ENCODE data around the gene UQCRC1.

The UQCRC1 gene

GRCh38 chr3:48652923-48653715 is 43.7 kb upstream of the UQCRC1 start:
- Histone ChIP-seq H2BK120ac (ENCODE audit: low read depth, low read length) (no peak overlapping the region), H4K8ac (ENCODE audit: low read depth, low read length) (no peak overlapping the region), H3K23ac (ENCODE audit: low read length) (no peak overlapping the region), H3K18ac (ENCODE audit: low read length) (no peak overlapping the region), H3K27me3 (ENCODE audit: insufficient read depth, low read length, poor library complexity) (no peaks in the 10 kb centered on the region), H2BK5ac (ENCODE audit: low read length) (no peak overlapping the region), H2AK5ac (ENCODE audit: low read length) (no peak overlapping the region), H3K9ac (ENCODE audit: low read length) (no peak overlapping the region), H3K79me1 (ENCODE audit: low read length) (no peaks in the 10 kb centered on the region), H3K36me3 (ENCODE audit: control insufficient read depth, insufficient read depth, low read length) (no peaks in the 10 kb centered on the region), H4K5ac (ENCODE audit: low read length) (no peak overlapping the region), H3K4me3 (ENCODE audit: low read length) (no peak overlapping the region), H3K4me2 (ENCODE audit: low read length) (no peak overlapping the region), H3K27ac (ENCODE audit: low read depth, low read length) (no peak overlapping the region), H3K79me2 (ENCODE audit: control insufficient read depth, insufficient read depth, low read length) (no peaks in the 10 kb centered on the region), H3K56ac (ENCODE audit: low read length) (no peak overlapping the region), H3K4ac (ENCODE audit: low read depth, low read length) (no peak overlapping the region), H3K4me1 (ENCODE audit: control insufficient read depth, low read depth, low read length) (peaks cover 6% of the 10 kb centered on the region), H2BK15ac (replicated peaks; ENCODE audit: low read depth) (no peak overlapping the region)
- DNase-seq, result no peak
- no CpG with 5 or more reads among the region's 15 CpGs for WGBS (ENCODE audit: extremely low coverage, insufficient coverage, low lambda C conversion rate)

- Histone ChIP-seq H3K27me3 (ENCODE audit: insufficient read depth, low read length, poor library complexity) (no peaks in the 10 kb centered on the region), H3K4me2 (ENCODE audit: low read length) (no peak overlapping the region), H2BK120ac (ENCODE audit: low read depth, low read length) (no peak overlapping the region), H3K18ac (ENCODE audit: low read length) (no peak overlapping the region), H3K79me1 (ENCODE audit: low read length) (no peaks in the 10 kb centered on the region), H2AK5ac (ENCODE audit: low read length) (no peak overlapping the region), H2BK15ac (replicated peaks; ENCODE audit: low read depth) (no peak overlapping the region), H3K79me2 (ENCODE audit: control insufficient read depth, insufficient read depth, low read length) (no peaks in the 10 kb centered on the region), H3K9ac (ENCODE audit: low read length) (no peak overlapping the region), H3K56ac (ENCODE audit: low read length) (no peak overlapping the region), H3K4ac (ENCODE audit: low read depth, low read length) (no peak overlapping the region), H4K5ac (ENCODE audit: low read length) (no peak overlapping the region), H2BK5ac (ENCODE audit: low read length) (no peak overlapping the region), H3K4me3 (ENCODE audit: low read length) (no peak overlapping the region), H3K36me3 (ENCODE audit: control insufficient read depth, insufficient read depth, low read length) (no peaks in the 10 kb centered on the region), H4K8ac (ENCODE audit: low read depth, low read length) (no peak overlapping the region), H3K23ac (ENCODE audit: low read length) (no peak overlapping the region), H3K4me1 (ENCODE audit: control insufficient read depth, low read depth, low read length) (peaks cover 6% of the 10 kb centered on the region), H3K27ac (ENCODE audit: low read depth, low read length) (no peak overlapping the region)
- no CpG with 5 or more reads among the region's 11 CpGs for whole genome bisulfite sequencing (ENCODE audit: extremely low coverage, insufficient coverage, low lambda C conversion rate)
- DNase-seq, result no peak
Observed at GRCh38 chr3:48651771-48652170, 42.3 kb upstream of the UQCRC1 start.

- H3K36me3 ChIP-seq (ENCODE audit: control insufficient read depth, insufficient read depth, low read length), result no peaks in the 10 kb centered on the region
- H3K4ac ChIP-seq (ENCODE audit: low read depth, low read length), result no peak overlapping the region
- no peak for DNase-seq
Observed at GRCh38 chr3:48650723-48651122, 41.3 kb upstream of the UQCRC1 start.

GRCh38 chr3:48648188-48648850 is 38.9 kb upstream of the UQCRC1 start:
- Histone ChIP-seq H3K4me3 (ENCODE audit: low read length) (no peak overlapping the region), H3K4ac (ENCODE audit: low read depth, low read length) (no peak overlapping the region), H3K79me2 (ENCODE audit: control insufficient read depth, insufficient read depth, low read length) (no peaks in the 10 kb centered on the region), H3K18ac (ENCODE audit: low read length) (no peak overlapping the region), H3K4me1 (ENCODE audit: control insufficient read depth, low read depth, low read length) (no peaks in the 10 kb centered on the region), H2AK5ac (ENCODE audit: low read length) (no peak overlapping the region), H3K23ac (ENCODE audit: low read length) (no peak overlapping the region), H4K5ac (ENCODE audit: low read length) (no peak overlapping the region), H3K9ac (ENCODE audit: low read length) (no peak overlapping the region), H3K27ac (ENCODE audit: low read depth, low read length) (no peak overlapping the region), H2BK15ac (replicated peaks; ENCODE audit: low read depth) (no peak overlapping the region), H3K27me3 (ENCODE audit: insufficient read depth, low read length, poor library complexity) (no peaks in the 10 kb centered on the region), H4K8ac (ENCODE audit: low read depth, low read length) (no peak overlapping the region), H3K36me3 (ENCODE audit: control insufficient read depth, insufficient read depth, low read length) (no peaks in the 10 kb centered on the region), H3K79me1 (ENCODE audit: low read length) (no peaks in the 10 kb centered on the region), H3K56ac (ENCODE audit: low read length) (no peak overlapping the region), H3K4me2 (ENCODE audit: low read length) (no peak overlapping the region), H2BK120ac (ENCODE audit: low read depth, low read length) (no peak overlapping the region), H2BK5ac (ENCODE audit: low read length) (no peak overlapping the region)
- no CpG with 5 or more reads among the region's 15 CpGs for WGBS (ENCODE audit: extremely low coverage, insufficient coverage, low lambda C conversion rate)
- no peak for DNase-seq

More at GRCh38 chr3:48650723-48651122, 41.3 kb upstream of the UQCRC1 start:
- H3K79me2 ChIP-seq (ENCODE audit: control insufficient read depth, insufficient read depth, low read length), result no peaks in the 10 kb centered on the region
- peaks cover 2% of the 10 kb centered on the region for H3K4me1 ChIP-seq (ENCODE audit: control insufficient read depth, low read depth, low read length)
- no peaks in the 10 kb centered on the region for H3K79me1 ChIP-seq (ENCODE audit: low read length)
- H3K18ac ChIP-seq (ENCODE audit: low read length), result no peak overlapping the region
- H3K27me3 ChIP-seq (ENCODE audit: insufficient read depth, low read length, poor library complexity), result no peaks in the 10 kb centered on the region
- H2BK120ac ChIP-seq (ENCODE audit: low read depth, low read length), result no peak overlapping the region
- H3K56ac ChIP-seq (ENCODE audit: low read length), result no peak overlapping the region
- no peak overlapping the region for H3K4me2 ChIP-seq (ENCODE audit: low read length)
- no peak overlapping the region for H2BK5ac ChIP-seq (ENCODE audit: low read length)
- H3K9ac ChIP-seq (ENCODE audit: low read length), result no peak overlapping the region
- H4K8ac ChIP-seq (ENCODE audit: low read depth, low read length), result no peak overlapping the region
- H3K27ac ChIP-seq (ENCODE audit: low read depth, low read length), result no peak overlapping the region
- H2AK5ac ChIP-seq (ENCODE audit: low read length), result no peak overlapping the region
- WGBS (ENCODE audit: extremely low coverage, insufficient coverage, low lambda C conversion rate), result no CpG with 5 or more reads among the region's 12 CpGs
- no peak overlapping the region for H3K23ac ChIP-seq (ENCODE audit: low read length)
- no peak overlapping the region for H3K4me3 ChIP-seq (ENCODE audit: low read length)
- H4K5ac ChIP-seq (ENCODE audit: low read length), result no peak overlapping the region
- H2BK15ac ChIP-seq (replicated peaks; ENCODE audit: low read depth), result no peak overlapping the region

- no peaks in the 10 kb centered on the region for H3K79me2 ChIP-seq (ENCODE audit: control insufficient read depth, insufficient read depth, low read length)
- H3K4me2 ChIP-seq (ENCODE audit: low read length), result no peak overlapping the region
- no CpG with 5 or more reads among the region's 9 CpGs for WGBS (ENCODE audit: extremely low coverage, insufficient coverage, low lambda C conversion rate)
- no peak overlapping the region for H3K4me3 ChIP-seq (ENCODE audit: low read length)
- no peak overlapping the region for H3K56ac ChIP-seq (ENCODE audit: low read length)
- H2AK5ac ChIP-seq (ENCODE audit: low read length), result no peak overlapping the region
- H2BK120ac ChIP-seq (ENCODE audit: low read depth, low read length), result no peak overlapping the region
- no peak overlapping the region for H3K9ac ChIP-seq (ENCODE audit: low read length)
- no peaks in the 10 kb centered on the region for H3K4me1 ChIP-seq (ENCODE audit: control insufficient read depth, low read depth, low read length)
- H3K27ac ChIP-seq (ENCODE audit: low read depth, low read length), result no peak overlapping the region
- no peak overlapping the region for H2BK15ac ChIP-seq (replicated peaks; ENCODE audit: low read depth)
- H3K4ac ChIP-seq (ENCODE audit: low read depth, low read length), result no peak overlapping the region
- no peaks in the 10 kb centered on the region for H3K36me3 ChIP-seq (ENCODE audit: control insufficient read depth, insufficient read depth, low read length)
- H4K8ac ChIP-seq (ENCODE audit: low read depth, low read length), result no peak overlapping the region
- no peak overlapping the region for H3K18ac ChIP-seq (ENCODE audit: low read length)
- no peak overlapping the region for H3K23ac ChIP-seq (ENCODE audit: low read length)
- DNase-seq, result no peak
- no peak overlapping the region for H4K5ac ChIP-seq (ENCODE audit: low read length)
- no peak overlapping the region for H2BK5ac ChIP-seq (ENCODE audit: low read length)
- no peaks in the 10 kb centered on the region for H3K79me1 ChIP-seq (ENCODE audit: low read length)
- no peaks in the 10 kb centered on the region for H3K27me3 ChIP-seq (ENCODE audit: insufficient read depth, low read length, poor library complexity)
Observed at GRCh38 chr3:48647714-48648113, 38.3 kb upstream of the UQCRC1 start.

Data from mesendoderm (in vitro differentiated cells).